HTR-8/SVneo (cell line): ENCODE data around the gene CIBAR2.

Experiments used
- DNase-seq: peaks from one replicate; pipeline ENCODE4 v3.0.0; 2011; ENCODE audit warnings: low spot score, mixed read lengths; ENCODE audit not compliant: insufficient read length
- FAIRE-seq: peaks from 2 replicates; lab custom pipeline; 2011; peaks lifted over from hg19 to GRCh38; lab: Jason Lieb, UNC

The CIBAR2 gene

GRCh38 chr16:85107532-85107931 lies 4.7 kb downstream of the CIBAR2 start:
- FAIRE-seq = no peak
- DNase-seq = no peak

- DNase-seq = no peak
- no peak for FAIRE-seq
These were observed 5.2 kb downstream of the CIBAR2 start for GRCh38 chr16:85107083-85107482.

- no peak for FAIRE-seq
These were observed 6.8 kb downstream of the CIBAR2 start for GRCh38 chr16:85105475-85105874.

GRCh38 chr16:85104821-85105391 lies 7.4 kb downstream of the CIBAR2 start:
- DNase-seq (no peak), FAIRE-seq (no peak)

More at GRCh38 chr16:85105475-85105874, 6.8 kb downstream of the CIBAR2 start:
- DNase-seq = no peak

- no peak for DNase-seq
- no peak for FAIRE-seq
These were observed 8.1 kb downstream of the CIBAR2 start for GRCh38 chr16:85104147-85104546.

- FAIRE-seq (peak; percentile 70), DNase-seq (no peak)
These were observed 8.9 kb downstream of the CIBAR2 start for GRCh38 chr16:85103114-85104079.

- no peak for FAIRE-seq
- DNase-seq = no peak
These were observed 10.2 kb downstream of the CIBAR2 start for GRCh38 chr16:85101956-85102630.

GRCh38 chr16:85100265-85100664 lies 12.0 kb downstream of the CIBAR2 start:
- FAIRE-seq (no peak), DNase-seq (no peak)

- no peak for FAIRE-seq
- no peak for DNase-seq
These were observed 13.7 kb downstream of the CIBAR2 start for GRCh38 chr16:85098565-85098964.

- DNase-seq = no peak
These were observed 15.4 kb downstream of the CIBAR2 start for GRCh38 chr16:85096921-85097320.

GRCh38 chr16:85094812-85095211 lies 17.5 kb downstream of the CIBAR2 start:
- FAIRE-seq (no peak), DNase-seq (no peak)

More at GRCh38 chr16:85096921-85097320, 15.4 kb downstream of the CIBAR2 start:
- no peak for FAIRE-seq

GRCh38 chr16:85094176-85094805 lies 18.0 kb downstream of the CIBAR2 start:
- DNase-seq (no peak), FAIRE-seq (no peak)

GRCh38 chr16:85093705-85094104 lies 18.6 kb downstream of the CIBAR2 start:
- DNase-seq = no peak
- FAIRE-seq = no peak

GRCh38 chr16:85092851-85093250 lies 19.4 kb downstream of the CIBAR2 start:
- no peak for DNase-seq
- FAIRE-seq = no peak

GRCh38 chr16:85092309-85092708 lies 20.0 kb downstream of the CIBAR2 start:
- no peak for DNase-seq
- no peak for FAIRE-seq

- DNase-seq (no peak), FAIRE-seq (peak; percentile 55)
These were observed 20.8 kb downstream of the CIBAR2 start for GRCh38 chr16:85091522-85091910.

- FAIRE-seq = no peak
- no peak for DNase-seq
These were observed 21.3 kb downstream of the CIBAR2 start for GRCh38 chr16:85090873-85091521.

GRCh38 chr16:85090181-85090580 lies 22.1 kb downstream of the CIBAR2 start:
- DNase-seq (no peak), FAIRE-seq (peak; percentile 40)

- no peak for DNase-seq
- no peak for FAIRE-seq
These were observed 22.7 kb downstream of the CIBAR2 start for GRCh38 chr16:85089525-85089924.
